Measurements from ENCODE around the gene CALHM1.

DNA sequence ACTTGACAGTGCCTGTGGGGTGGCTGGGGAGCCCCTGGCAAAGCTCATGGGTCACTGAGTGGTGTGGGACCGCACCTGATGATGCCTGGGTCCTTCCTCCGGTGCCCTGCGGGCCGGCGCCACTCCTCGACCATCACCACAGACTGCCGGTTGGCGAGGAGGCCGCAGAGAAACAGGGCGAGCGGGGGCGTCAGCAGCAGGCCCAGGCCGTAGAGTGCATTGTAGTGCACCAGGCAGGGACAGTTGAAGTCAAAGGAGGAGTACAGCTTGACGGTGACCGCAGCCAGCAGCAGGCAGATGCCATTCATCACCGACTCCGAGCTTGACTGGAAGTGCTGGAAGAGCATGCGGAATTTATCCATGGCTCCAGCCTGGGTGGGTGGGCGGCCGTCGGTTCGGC, 20.0 kb upstream of the CALHM1 start:
- TF ChIP-seq POLR2AphosphoS5 (IDR thresholded peaks at IDR 0.05; ENCODE audit: low read depth, low read length) (no peak), POLR2A (IDR thresholded peaks at IDR 0.05; ENCODE audit: low read depth, low read length) (no peak), TAF1 (IDR thresholded peaks at IDR 0.05; ENCODE audit: borderline replicate concordance, low read depth, low read length) (no peak)
